Vagina (tissue), 2 donors: ENCODE results near the gene DNAH3. TPM values are rescaled to one million over a fixed set of nuclear protein-coding genes. Genes with fewer than 3 reads are reported as not detected.

ENCODE experiments used
- DNase-seq, 2 donors: peaks; one replicate each; pipeline ENCODE4 v3.0.0-alpha.2; 2017; ENCODE audit errors: extremely low spot score in 2 of 2
- H3K27ac ChIP-seq: fragments of 200-600 bp; sonication (generic); one replicate; pipeline ENCODE4 v1.5.1; 2019
- H3K27me3 ChIP-seq: fragments of 200-600 bp; sonication (generic); one replicate; pipeline ENCODE4 v1.5.1; 2019
- H3K36me3 ChIP-seq, 2 donors: fragments of 200-600 bp; sonication (generic); one replicate each; pipeline ENCODE4 v1.5.1; 2017 to 2019
- H3K4me1 ChIP-seq: fragments of 200-600 bp; sonication (generic); one replicate; pipeline ENCODE4 v1.5.1; 2019
- H3K4me3 ChIP-seq, 2 donors: fragments of 200-600 bp; sonication (generic); 1 replicate in 1 of 2; 2 replicates in 1 of 2; pipeline ENCODE4 v1.5.1; 2016 to 2019
- H3K9me3 ChIP-seq: fragments of 200-600 bp; sonication (generic); one replicate; pipeline ENCODE4 v1.5.1; 2019
- POLR2A ChIP-seq, 2 donors: fragments of 450-650 bp; IDR thresholded peaks; one replicate each; pipeline ENCODE4 v1.6.1; 2017; ENCODE audit warnings: antibody characterized with exemption in 2 of 2, mild to moderate bottlenecking in 2 of 2, moderate library complexity in 2 of 2
- POLR2AphosphoS5 ChIP-seq, 2 donors: sonication (generic); formaldehyde crosslinking; IDR thresholded peaks; one replicate each; pipeline ENCODE4 v1.9.0; 2017; ENCODE audit warnings: antibody characterized with exemption in 2 of 2, mild to moderate bottlenecking in 2 of 2, low read depth in 1 of 2; ENCODE audit not compliant: insufficient read depth in 1 of 2
- intact Hi-C: fragments of 100-400 bp; cut with DNase I; formaldehyde crosslinking; loops from one replicate; pipeline ENCODE4 v1.15.1; 2023
- total RNA-seq: library from RNA; depleted of rRNA; stranded (reverse); fragments of >200 nt; gene quantifications from one replicate; pipeline ENCODE4 v1.2.3, GENCODE V29; 2016
- TF ChIP-seq, protein P1 (sequence below), 3 experiments: fragments of 450-650 bp in 2 of 3; fragments of 200-600 bp in 1 of 3; sonication (generic) in 1 of 3; IDR thresholded peaks; one replicate each; pipeline ENCODE4 v1.5.1; 2017 to 2019; ENCODE audit warnings: antibody characterized with exemption in 3 of 3, mild to moderate bottlenecking in 2 of 3, moderate library complexity in 2 of 3

The DNAH3 gene
- total RNA-seq, 1 donor from 2014 or later = 0.25 TPM

DNA sequence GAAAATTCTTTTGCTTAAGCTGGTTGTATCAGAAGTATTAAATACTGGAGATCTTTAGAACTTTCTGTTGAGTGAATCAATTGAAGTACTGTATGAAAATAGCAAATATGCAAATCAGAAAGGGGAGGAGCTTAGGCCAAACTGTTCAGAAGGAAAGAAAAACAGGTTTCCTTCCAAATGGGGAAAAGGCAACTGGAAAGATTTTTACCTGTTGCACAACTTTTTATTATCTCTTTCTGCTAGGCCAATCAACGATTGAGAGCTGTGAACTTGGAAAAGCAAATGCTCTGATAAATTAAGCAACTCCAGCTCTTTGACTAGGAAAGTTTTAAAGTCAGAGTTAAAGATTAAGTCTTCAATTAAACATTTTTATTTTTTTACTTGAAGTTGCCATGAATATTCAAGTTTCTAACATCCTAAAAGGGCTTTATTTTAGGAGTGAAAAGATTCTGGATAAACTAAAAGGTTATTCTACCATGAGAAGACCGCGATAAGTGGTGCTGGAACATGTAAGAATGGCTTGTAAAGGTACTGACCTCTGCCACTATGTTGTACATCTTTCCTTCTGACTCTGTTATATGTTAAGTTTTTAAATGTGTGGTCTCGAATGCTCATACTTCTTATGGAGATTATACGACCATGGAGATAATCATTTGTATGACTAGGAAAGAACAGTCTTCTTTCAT is 266.9 kb downstream of the DNAH3 start:
- peak overlapping the region; percentile 42 for H3K27ac ChIP-seq
- H3K9me3 ChIP-seq = no peaks in the 10 kb centered on the region
- no peak for DNase-seq
- TF ChIP-seq POLR2A (IDR thresholded peaks at IDR 0.05) = no peak
- TF ChIP-seq, protein P1, sequence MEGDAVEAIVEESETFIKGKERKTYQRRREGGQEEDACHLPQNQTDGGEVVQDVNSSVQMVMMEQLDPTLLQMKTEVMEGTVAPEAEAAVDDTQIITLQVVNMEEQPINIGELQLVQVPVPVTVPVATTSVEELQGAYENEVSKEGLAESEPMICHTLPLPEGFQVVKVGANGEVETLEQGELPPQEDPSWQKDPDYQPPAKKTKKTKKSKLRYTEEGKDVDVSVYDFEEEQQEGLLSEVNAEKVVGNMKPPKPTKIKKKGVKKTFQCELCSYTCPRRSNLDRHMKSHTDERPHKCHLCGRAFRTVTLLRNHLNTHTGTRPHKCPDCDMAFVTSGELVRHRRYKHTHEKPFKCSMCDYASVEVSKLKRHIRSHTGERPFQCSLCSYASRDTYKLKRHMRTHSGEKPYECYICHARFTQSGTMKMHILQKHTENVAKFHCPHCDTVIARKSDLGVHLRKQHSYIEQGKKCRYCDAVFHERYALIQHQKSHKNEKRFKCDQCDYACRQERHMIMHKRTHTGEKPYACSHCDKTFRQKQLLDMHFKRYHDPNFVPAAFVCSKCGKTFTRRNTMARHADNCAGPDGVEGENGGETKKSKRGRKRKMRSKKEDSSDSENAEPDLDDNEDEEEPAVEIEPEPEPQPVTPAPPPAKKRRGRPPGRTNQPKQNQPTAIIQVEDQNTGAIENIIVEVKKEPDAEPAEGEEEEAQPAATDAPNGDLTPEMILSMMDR (IDR thresholded peaks at IDR 0.05) = no peak
- TF ChIP-seq POLR2AphosphoS5 (IDR thresholded peaks at IDR 0.05; ENCODE audit: insufficient read depth in 1 of 2, low read depth in 1 of 2) = peak in 1 of 2 donors; percentile 42
- no peaks in the 10 kb centered on the region for H3K36me3 ChIP-seq
- H3K4me3 ChIP-seq = no peak overlapping the region
- peaks cover 61% of the 10 kb centered on the region for H3K4me1 ChIP-seq
- no peaks in the 10 kb centered on the region for H3K27me3 ChIP-seq
- intact Hi-C loops = no loop called here

Other genes with a start within 250 kb of the DNAH3 start
- 63.8 TPM for gene LDAF1, start 7.8 kb upstream of the DNAH3 start, total RNA-seq
- not detected for gene ZP2, start 60.7 kb upstream of the DNAH3 start, total RNA-seq
- gene ANKS4B, start 82.9 kb upstream of the DNAH3 start, total RNA-seq = not detected
- gene CRYM, start 127.4 kb upstream of the DNAH3 start, total RNA-seq = 3.9 TPM